Uterus (tissue), 4 donors: ENCODE data around the gene SH3PXD2B. TPM values are rescaled to one million over a fixed set of nuclear protein-coding genes. Genes with fewer than 3 reads are reported as not detected.

ENCODE experiments used
- DNase-seq, 2 donors: peaks; one replicate each; pipeline ENCODE4 v3.0.0-alpha.2; 2019 to 2020
- H3K27ac ChIP-seq, 2 donors: fragments of 200-600 bp; sonication (generic); 1 replicate in 1 of 2; 2 replicates in 1 of 2; pipeline ENCODE4 v1.5.1; 2016 to 2018
- H3K27me3 ChIP-seq, 2 donors: fragments of 200-600 bp; sonication (generic); one replicate each; pipeline ENCODE4 v1.5.1; 2018 to 2019; ENCODE audit warnings: control low read depth in 1 of 2
- H3K36me3 ChIP-seq, 2 donors: fragments of 200-600 bp; sonication (generic); one replicate each; pipeline ENCODE4 v1.5.1; 2019; ENCODE audit warnings: control low read depth in 1 of 2
- H3K4me1 ChIP-seq, 2 donors: fragments of 200-600 bp; sonication (generic); one replicate each; pipeline ENCODE4 v1.5.1; 2018 to 2019; ENCODE audit warnings: control low read depth in 1 of 2
- H3K4me3 ChIP-seq, 2 donors: fragments of 200-600 bp; sonication (generic); 1 replicate in 1 of 2; 2 replicates in 1 of 2; pipeline ENCODE4 v1.5.1; 2018 to 2019; ENCODE audit warnings: mild to moderate bottlenecking in 1 of 2
- H3K9me3 ChIP-seq, 2 donors: fragments of 200-600 bp; sonication (generic); one replicate each; pipeline ENCODE4 v1.5.1; 2019; ENCODE audit warnings: control low read depth in 1 of 2
- CTCF ChIP-seq, 4 experiments: fragments of 200-600 bp in 2 of 4; fragments of 450-650 bp in 2 of 4; sonication (generic) in 2 of 4; IDR thresholded peaks; one replicate each; pipeline ENCODE4 v1.5.1; 2016 to 2019; ENCODE audit warnings: antibody characterized with exemption in 4 of 4, mild to moderate bottlenecking in 2 of 4, moderate library complexity in 1 of 4
- POLR2A ChIP-seq, 2 donors: fragments of 450-650 bp; IDR thresholded peaks; one replicate each; pipeline ENCODE4 v1.6.1; 2016; ENCODE audit warnings: antibody characterized with exemption in 2 of 2, mild to moderate bottlenecking in 1 of 2, moderate library complexity in 1 of 2
- intact Hi-C: fragments of 100-400 bp; cut with DNase I; formaldehyde crosslinking; loops from one replicate; pipeline ENCODE4 v1.15.1; 2023; ENCODE audit warnings: low total_unique reads
- total RNA-seq, 4 donors: library from RNA; depleted of rRNA in 3 of 4; stranded (reverse); fragments of >200 nt in 3 of 4; gene quantifications; one replicate each; pipeline versions ENCODE4 v1.1.0 to v1.2.4, GENCODE V29; 2014 to 2023
- donor health status: DM: yes; HTN: yes; CAD: no.

Gene SH3PXD2B
- total RNA-seq, 4 donors from 2014 or later, result 26.1 to 82.6 (median 31.0) TPM

GRCh38 chr5:172498431-172499129 lies 44.3 kb upstream of the SH3PXD2B start:
- Histone ChIP-seq H3K27me3 (no peaks in the 10 kb centered on the region), H3K4me3 (no peak overlapping the region), H3K9me3 (no peaks in the 10 kb centered on the region), H3K36me3 (no peaks in the 10 kb centered on the region), H3K4me1 (peaks cover 0 to 5% of the 10 kb centered on the region in 2 donors), H3K27ac (no peak overlapping the region)
- intact Hi-C loops, result no loop called here
- peak in 1 of 2 donors; percentile 9 for DNase-seq
- TF ChIP-seq POLR2A (IDR thresholded peaks at IDR 0.05) (no peak), CTCF (IDR thresholded peaks at IDR 0.05) (no peak)

GRCh38 chr5:172497591-172498255 lies 43.4 kb upstream of the SH3PXD2B start:
- Histone ChIP-seq H3K4me1 (peaks cover 0 to 5% of the 10 kb centered on the region in 2 donors), H3K36me3 (no peaks in the 10 kb centered on the region), H3K27ac (peak overlapping the region in 1 of 2 donors; percentile 63), H3K9me3 (no peaks in the 10 kb centered on the region), H3K4me3 (no peak overlapping the region), H3K27me3 (no peaks in the 10 kb centered on the region)
- intact Hi-C loops, result no loop called here
- peak in 1 of 2 donors; percentile 9 for DNase-seq
- TF ChIP-seq CTCF (IDR thresholded peaks at IDR 0.05), result no peak
- no peak for TF ChIP-seq POLR2A (IDR thresholded peaks at IDR 0.05)

GRCh38 chr5:172496671-172497371 lies 42.5 kb upstream of the SH3PXD2B start:
- intact Hi-C loops, result no loop called here
- no peak for TF ChIP-seq POLR2A (IDR thresholded peaks at IDR 0.05)
- no peak for TF ChIP-seq CTCF (IDR thresholded peaks at IDR 0.05)
- no peak overlapping the region for H3K4me3 ChIP-seq
- H3K27ac ChIP-seq, result peak overlapping the region; percentile 39 to 63
- no peaks in the 10 kb centered on the region for H3K27me3 ChIP-seq
- peak; percentile 59 to 60 for DNase-seq
- peaks cover 0 to 5% of the 10 kb centered on the region in 2 donors for H3K4me1 ChIP-seq
- H3K9me3 ChIP-seq, result no peaks in the 10 kb centered on the region
- H3K36me3 ChIP-seq, result no peaks in the 10 kb centered on the region

GRCh38 chr5:172494630-172495505 lies 40.5 kb upstream of the SH3PXD2B start:
- DNase-seq, result peak in 1 of 2 donors; percentile 5
- intact Hi-C loops, result no loop called here
- Histone ChIP-seq H3K4me1 (peaks cover 0 to 5% of the 10 kb centered on the region in 2 donors), H3K27me3 (no peaks in the 10 kb centered on the region), H3K9me3 (no peaks in the 10 kb centered on the region), H3K27ac (no peak overlapping the region), H3K4me3 (no peak overlapping the region), H3K36me3 (no peaks in the 10 kb centered on the region)
- TF ChIP-seq POLR2A (IDR thresholded peaks at IDR 0.05) (no peak), CTCF (IDR thresholded peaks at IDR 0.05) (no peak)
